ENCODE data around the gene SLC9A7.
"Not testable (repeated sequence)": the region's sequence is repeated elsewhere in the genome, so short reads cannot be mapped to it uniquely, and the experiment has no call there.

The SLC9A7 gene

GRCh38 chrX:46754036-46754435, 4.9 kb downstream of the SLC9A7 start:
- no peak for DNase-seq (ENCODE audit: low spot score)

- DNase-seq (ENCODE audit: low spot score), result no peak
Measured at GRCh38 chrX:46750889-46751288, 8.0 kb downstream of the SLC9A7 start.

GRCh38 chrX:46744009-46744408, 14.9 kb downstream of the SLC9A7 start:
- DNase-seq (ENCODE audit: low spot score), result no peak

GRCh38 chrX:46743046-46743445, 15.9 kb downstream of the SLC9A7 start:
- no peak for DNase-seq (ENCODE audit: low spot score)

DNA sequence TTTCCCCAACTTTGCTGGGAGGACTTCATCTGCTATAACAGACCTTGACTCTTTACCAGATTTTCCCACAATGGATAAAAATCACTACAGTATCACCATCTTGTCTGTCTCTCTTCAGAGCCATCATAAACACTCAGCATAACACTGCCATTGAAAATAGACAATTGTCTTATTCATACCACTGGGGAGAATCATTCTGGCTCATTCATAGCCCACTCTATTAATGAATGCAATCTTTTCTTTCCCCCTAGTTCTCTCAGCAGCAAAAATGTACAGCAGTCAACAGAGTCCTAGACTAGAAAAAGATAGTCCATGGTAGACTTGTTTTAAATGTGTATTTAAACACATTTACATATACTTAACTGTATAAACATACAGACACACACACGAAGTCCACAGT, 19.2 kb downstream of the SLC9A7 start:
- no peak for DNase-seq (ENCODE audit: low spot score)

DNA sequence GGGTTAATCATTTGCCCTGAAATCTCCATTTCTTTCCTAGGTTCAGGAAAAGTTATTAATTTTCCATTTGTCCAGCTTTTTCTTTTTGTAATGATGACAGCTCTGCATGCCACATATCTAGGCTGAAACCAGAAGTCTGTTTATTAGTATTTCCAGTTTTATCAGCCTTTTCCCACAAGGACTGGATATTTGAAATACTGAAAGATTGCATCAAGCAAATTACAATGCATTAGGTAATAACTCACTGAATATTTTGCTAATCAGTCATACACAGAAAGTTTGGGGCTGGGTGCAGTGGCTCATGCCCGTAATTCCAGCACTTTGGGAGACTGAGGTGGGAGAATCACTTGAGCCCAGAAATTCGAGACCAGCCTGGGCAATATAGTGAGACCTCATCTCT, 21.5 kb downstream of the SLC9A7 start:
- no peak for DNase-seq (ENCODE audit: low spot score)

- DNase-seq (ENCODE audit: low spot score), result no peak
Measured at GRCh38 chrX:46737041-46737440, 21.9 kb downstream of the SLC9A7 start.

GRCh38 chrX:46735622-46736021, 23.3 kb downstream of the SLC9A7 start:
- DNase-seq (ENCODE audit: low spot score), result no peak

GRCh38 chrX:46733226-46733625, 25.7 kb downstream of the SLC9A7 start:
- peak; percentile 7 for DNase-seq (ENCODE audit: low spot score)

DNA sequence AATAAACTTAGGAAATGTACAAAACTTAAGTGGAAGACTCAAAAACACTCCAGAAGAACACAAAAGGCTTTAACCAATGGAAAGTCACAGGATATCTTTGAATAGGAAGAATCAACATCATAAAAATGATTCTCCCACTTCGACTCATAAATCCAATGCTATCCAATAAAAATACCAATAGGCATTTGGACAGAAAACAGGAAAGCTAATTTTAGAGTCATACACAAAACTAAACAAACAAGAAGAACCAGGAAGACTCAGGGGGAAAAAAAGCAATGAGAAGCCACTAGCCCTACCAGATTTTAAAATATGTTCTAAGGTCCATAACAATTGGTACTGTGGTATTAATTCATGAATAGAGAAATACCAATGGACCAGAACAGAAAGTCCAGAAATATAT, 28.2 kb downstream of the SLC9A7 start:
- no peak for DNase-seq (ENCODE audit: low spot score)

DNA sequence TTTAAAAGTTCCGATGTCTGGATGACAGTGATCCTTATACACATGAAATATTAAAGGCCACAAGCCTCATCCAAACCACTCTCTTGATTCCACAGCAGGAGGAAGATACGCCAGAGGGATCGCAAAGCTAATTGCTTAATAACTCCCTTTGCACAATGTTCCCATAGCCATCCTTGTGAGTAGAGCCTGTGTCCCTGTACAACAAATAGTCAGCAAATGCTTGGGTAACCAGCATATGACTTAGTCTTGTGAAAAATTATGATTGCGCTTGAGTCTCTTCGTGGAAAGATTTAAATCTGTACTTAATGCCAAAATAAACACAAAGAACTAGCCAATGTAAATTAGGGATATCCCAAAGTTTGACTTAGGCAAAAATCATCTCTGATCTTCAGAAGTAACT, 31.5 kb downstream of the SLC9A7 start:
- DNase-seq (ENCODE audit: low spot score), result no peak

GRCh38 chrX:46723569-46723927, 35.4 kb downstream of the SLC9A7 start:
- DNase-seq (ENCODE audit: low spot score), result not testable (repeated sequence)

GRCh38 chrX:46722742-46723568, 36.0 kb downstream of the SLC9A7 start:
- no peak for DNase-seq (ENCODE audit: low spot score)

DNA sequence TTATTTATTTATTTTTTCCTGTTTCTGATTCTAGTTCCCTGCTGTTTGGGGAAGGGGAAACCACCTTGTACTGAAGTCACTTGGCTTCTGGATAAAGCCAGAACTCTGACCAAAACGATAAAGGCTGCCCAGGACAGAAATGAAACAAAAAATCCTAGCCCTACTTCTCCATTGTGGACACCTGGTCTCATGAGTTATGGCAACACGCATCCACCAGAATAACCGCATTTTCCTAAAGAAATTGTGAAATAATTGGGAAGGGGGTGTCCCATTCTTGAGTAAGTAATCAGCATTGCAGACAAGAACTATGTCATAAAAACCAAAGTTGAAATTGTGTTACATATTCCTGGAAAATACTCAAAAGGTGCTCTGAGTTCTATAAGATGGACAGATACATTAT, 42.1 kb downstream of the SLC9A7 start:
- DNase-seq (ENCODE audit: low spot score), result no peak

DNA sequence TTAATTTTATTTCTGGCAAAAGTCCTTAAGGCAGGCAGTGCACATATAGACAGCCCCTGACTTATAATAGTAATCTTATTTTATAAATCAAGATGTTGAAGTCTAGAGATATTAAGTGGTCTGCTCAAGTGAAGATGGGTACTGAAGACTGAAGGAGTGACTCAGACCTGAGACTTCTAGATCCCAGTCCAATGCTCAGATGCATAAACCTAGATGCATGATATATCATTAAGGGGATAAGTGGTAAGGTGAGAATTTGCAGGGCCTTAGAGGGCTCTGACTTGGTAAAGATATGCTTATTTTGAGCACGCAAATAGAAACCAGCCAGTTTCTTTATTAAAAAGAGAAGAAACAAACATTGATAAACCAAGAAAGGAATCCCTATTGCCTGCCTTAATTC, 42.9 kb downstream of the SLC9A7 start:
- no peak for DNase-seq (ENCODE audit: low spot score)

- no peak for DNase-seq (ENCODE audit: low spot score)
Measured at GRCh38 chrX:46715530-46715929, 43.4 kb downstream of the SLC9A7 start.

DNA sequence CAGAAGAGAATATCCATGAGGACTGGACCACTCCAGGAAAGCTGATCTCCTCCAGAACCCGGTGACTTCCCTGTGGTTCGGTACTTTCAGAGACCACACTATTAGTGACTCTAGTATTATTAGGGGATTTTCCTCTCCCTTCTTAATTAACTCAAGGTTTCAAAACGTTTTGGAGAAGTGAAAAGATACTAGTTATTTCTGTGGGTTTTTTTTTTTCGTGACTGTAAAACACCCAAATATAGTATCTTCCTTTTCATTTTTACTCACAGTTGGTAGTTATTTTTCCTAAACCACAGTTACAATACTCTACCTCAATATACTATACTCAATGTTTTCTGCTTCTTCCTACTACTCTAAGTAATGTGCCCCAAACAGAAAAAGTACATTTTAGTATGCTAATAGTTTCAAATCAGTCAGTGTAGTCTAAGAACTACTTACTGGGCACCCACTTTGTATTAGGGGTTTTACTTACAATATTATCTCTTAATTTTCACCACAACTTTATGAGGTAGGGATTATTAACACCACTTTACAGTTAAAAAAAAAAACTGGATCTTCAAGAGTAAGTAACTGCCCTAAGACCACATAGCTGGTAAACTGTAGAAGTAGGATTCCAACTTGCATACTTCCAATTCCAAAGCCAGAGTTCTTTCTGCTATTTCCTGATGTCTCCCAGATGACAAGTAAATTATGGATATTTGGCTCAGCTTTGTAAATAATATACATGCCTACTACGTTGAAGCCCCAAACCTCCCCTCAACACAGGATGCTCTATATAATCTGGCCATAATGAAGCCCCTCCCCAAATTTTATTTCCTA, 45.0 kb downstream of the SLC9A7 start:
- DNase-seq (ENCODE audit: low spot score), result no peak

DNA sequence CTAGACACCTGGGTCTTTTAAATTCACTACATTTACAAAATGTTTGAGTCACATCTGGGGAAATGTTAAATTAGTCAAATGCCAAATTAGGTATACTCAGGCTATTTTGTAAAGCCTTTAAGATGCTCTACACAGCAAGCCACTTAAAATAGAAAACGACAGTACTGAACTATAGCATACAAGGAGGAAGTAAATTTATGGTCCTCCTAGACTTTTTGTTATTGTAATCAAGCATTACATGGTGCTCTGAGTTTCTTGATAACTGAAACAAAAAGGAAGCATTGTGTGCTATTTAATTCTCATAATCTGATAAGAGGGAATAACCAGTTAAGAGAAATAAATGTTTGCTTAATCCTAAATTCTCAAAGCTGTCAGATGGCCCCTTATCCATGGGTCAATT, 46.2 kb downstream of the SLC9A7 start:
- DNase-seq (ENCODE audit: low spot score), result no peak

DNA sequence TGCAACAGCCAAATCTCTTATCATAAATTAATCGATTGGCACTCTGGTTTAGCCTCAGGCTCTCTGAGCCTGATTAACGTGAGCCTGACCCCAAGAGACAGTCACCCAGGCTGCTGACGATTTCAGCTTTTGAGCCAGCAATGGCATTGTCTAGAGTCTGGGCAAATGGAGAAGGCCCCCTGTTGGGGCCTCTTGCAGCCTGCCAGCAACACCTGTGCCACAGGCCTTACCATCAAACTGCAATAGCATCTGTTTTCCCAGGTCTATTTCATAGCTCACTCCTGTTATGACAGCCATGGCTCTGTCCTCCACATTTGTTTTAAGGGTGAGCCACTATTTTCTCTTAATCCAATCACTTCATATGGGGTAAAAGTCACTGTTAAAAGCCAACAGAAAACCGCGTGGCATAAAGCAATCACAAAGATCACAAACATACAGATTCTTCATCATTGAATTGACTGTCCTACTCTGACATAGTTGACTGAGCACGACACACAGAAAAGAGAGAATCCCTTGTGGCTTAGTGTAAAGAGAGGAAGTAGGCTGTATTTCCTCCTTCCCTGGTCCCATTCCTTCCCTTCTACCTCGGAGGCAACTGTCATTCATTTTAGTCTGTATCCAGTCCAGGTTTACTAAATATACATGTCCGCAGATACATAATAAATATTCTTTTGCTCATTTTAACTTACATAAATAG, 47.8 kb downstream of the SLC9A7 start:
- DNase-seq (ENCODE audit: low spot score), result no peak

DNA sequence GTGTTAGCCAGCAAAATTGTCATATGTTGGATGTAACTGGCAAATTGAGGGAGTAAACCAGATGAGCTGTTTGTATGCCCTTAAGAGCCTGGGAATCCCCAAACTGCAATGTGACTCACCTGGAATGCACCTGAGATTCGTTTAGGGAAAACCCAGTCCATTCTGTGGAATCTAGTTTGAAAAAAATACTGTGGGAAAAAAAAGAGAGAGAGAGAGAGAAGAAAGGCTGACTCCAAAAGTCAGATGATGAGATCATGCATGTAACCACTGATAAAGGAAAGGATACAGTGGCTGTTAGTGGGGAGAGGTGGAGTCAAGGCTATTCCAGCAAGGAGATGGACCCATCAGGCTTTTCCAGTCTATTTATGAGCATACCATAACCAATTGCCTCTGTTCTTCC, 48.5 kb downstream of the SLC9A7 start:
- no peak for DNase-seq (ENCODE audit: low spot score)

GRCh38 chrX:46707274-46707965, 51.5 kb downstream of the SLC9A7 start:
- no peak for DNase-seq (ENCODE audit: low spot score)

GRCh38 chrX:46704767-46705386, 54.0 kb downstream of the SLC9A7 start:
- no peak for DNase-seq (ENCODE audit: low spot score)
